Keratinocyte (primary cell): ENCODE measurements around the gene BABAM2.

Source experiments
- CTCF ChIP-seq, 3 experiments: IDR thresholded peaks in 1 of 3; conservative IDR thresholded peaks in 1 of 3; optimal IDR thresholded peaks in 1 of 3; 2 replicates in 2 of 3; 3 replicates in 1 of 3; pipeline versions ENCODE3 to v1.5.1; 2011; ENCODE audit warnings: low read length in 3 of 3, mild to moderate bottlenecking in 3 of 3, moderate library complexity in 2 of 3, control low read depth in 1 of 3, inconsistent platforms in 1 of 3; ENCODE audit not compliant: insufficient read depth in 2 of 3; ENCODE audit errors: extremely low read depth in 1 of 3
- EZH2 ChIP-seq: IDR thresholded peaks from one replicate; pipeline ENCODE4 v1.6.1; 2012; ENCODE audit warnings: inconsistent platforms, mild to moderate bottlenecking, low read length, moderate library complexity

- TF ChIP-seq CTCF (optimal IDR thresholded peaks at IDR 0.05 in 1 of 3, IDR thresholded peaks at IDR 0.05 in 1 of 3, conservative IDR thresholded peaks at IDR 0.05 in 1 of 3; ENCODE audit: extremely low read depth in 1 of 3, insufficient read depth in 2 of 3, low read length in 3 of 3) (no peak), EZH2 (no peak)
Measured at GRCh38 chr2:27901234-27901633, 10.7 kb downstream of the BABAM2 start.
